Purkinje cell (primary cell): Measurements from ENCODE around the gene DTX3. TPM values are rescaled to one million over a fixed set of nuclear protein-coding genes. Genes with fewer than 3 reads are reported as not detected.

Experiments
- polyA plus RNA-seq: library from polyadenylated mRNA; unstranded; fragments of >200 nt; fragmentation: Nextera tagmentation; gene quantifications from 2 replicates; pipeline ENCODE4 v1.2.1, GENCODE V29; 2014

The DTX3 gene
- polyA plus RNA-seq, result 3.7 and 5.3 TPM in 2 replicates

DNA sequence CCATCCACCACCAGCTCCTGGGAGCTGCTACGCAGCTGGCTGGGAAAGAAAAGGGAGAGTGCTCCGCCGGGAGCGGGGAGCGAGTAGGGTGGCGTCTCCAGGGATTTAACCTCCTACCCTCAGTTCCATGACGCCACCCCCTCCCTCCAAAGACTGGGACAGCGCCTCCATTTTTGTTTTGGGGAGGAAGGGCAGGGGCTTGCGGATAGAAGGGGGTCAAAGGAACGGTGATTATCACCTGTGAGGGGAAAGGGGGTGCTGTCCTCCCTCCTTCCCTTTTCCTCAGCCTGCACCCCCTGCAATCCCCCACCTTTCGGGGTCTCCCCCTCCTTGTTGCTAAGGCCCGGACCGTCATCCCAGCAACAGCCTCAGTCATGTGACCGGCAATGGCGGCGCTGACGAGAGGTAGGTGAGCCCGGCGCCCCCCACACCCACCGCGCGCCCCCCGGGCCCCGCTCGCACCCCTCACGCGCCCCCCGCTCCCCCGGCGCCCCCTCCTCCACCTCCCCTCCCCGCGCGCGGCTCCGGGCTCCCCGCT is at the start of gene DTX3:
TSS of gene DTX3 (plus strand) at position 371 of the 538 bp plus-strand sequence. CDS start 1,694 bp downstream, outside the sequence.

DNA sequence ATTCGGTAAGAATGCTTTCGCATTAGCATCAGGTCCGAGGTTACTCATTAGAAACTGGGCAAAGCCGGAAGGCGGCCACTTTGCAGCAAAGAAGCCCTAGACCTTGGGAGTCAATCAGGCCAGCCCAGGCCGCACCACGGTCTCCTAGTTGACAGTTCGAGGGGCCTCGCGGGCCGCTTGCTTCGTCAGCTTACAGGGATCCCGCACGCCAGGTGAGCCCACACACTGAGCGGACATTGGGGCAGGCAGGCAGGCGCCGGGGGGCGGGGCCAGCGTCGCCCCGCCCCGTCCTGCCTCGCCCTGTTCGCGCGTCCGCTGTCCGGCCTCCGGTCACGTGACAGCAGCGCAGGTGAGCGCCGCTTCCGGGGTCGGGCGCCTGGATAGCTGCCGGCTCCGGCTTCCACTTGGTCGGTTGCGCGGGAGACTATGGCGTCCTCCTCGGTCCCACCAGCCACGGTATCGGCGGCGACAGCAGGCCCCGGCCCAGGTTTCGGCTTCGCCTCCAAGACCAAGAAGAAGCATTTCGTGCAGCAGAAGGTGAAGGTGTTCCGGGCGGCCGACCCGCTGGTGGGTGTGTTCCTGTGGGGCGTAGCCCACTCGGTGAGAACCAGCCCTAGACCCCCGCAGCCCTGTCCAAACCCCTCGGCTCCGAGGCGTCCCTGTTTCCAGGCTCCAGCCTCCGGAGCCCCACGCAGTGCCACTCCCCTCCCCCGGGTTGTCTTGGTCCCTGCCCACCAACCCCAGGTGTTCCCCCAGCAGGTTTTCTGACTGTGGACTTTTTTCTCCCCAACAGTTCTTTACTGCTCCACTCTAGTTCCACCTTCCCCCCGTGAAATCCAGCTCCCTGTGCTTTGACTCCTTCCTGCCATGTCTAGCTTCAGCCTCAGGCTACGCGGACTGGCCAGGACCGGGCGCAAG is 13.5 kb upstream of the DTX3 start, which contains the start of gene PIP4K2C:
TSS of gene PIP4K2C (plus strand) at position 329 of the 918 bp plus-strand sequence. CDS start at position 427, 98 bp downstream.

GRCh38 chr12:57611108-57611826 is 6.6 kb downstream of the DTX3 start, which contains the start of gene ARHGEF25:
Gene ARHGEF25, plus strand, starts transcription at chr12:57611435. Its CDS starts 460 bp downstream, at chr12:57611895.

GRCh38 chr12:57632958-57633840 is 28.6 kb downstream of the DTX3 start, which contains the start of gene B4GALNT1:
Gene B4GALNT1, minus strand, starts transcription at chr12:57633201. Its CDS starts 1,069 bp downstream, at chr12:57632132.

Other genes starting within 250 kb of the DTX3 start
- 33.3 and 55.6 TPM in 2 replicates for gene R3HDM2, start 173.8 kb upstream of the DTX3 start, polyA plus RNA-seq
- not detected in 2 replicates for gene INHBC, start 170.0 kb upstream of the DTX3 start, polyA plus RNA-seq
- 0.15 and 0.65 TPM in 2 replicates for gene INHBE, start 149.5 kb upstream of the DTX3 start, polyA plus RNA-seq
- gene GLI1, start 145.0 kb upstream of the DTX3 start, polyA plus RNA-seq, result 0.62 and 4.5 TPM in 2 replicates
- gene ARHGAP9, start 125.0 kb upstream of the DTX3 start, polyA plus RNA-seq, result 2.8 TPM in 1 of 2 replicates, not detected in the other
- 147 and 163 TPM in 2 replicates for gene MARS1, start 116.8 kb upstream of the DTX3 start, polyA plus RNA-seq
- gene DDIT3, start 84.3 kb upstream of the DTX3 start, polyA plus RNA-seq, result 264 and 289 TPM in 2 replicates
- gene MBD6, start 82.0 kb upstream of the DTX3 start, polyA plus RNA-seq, result 1.6 and 3.4 TPM in 2 replicates
- 111 and 115 TPM in 2 replicates for gene DCTN2, start 57.6 kb upstream of the DTX3 start, polyA plus RNA-seq
- gene KIF5A, start 54.8 kb upstream of the DTX3 start, polyA plus RNA-seq, result 24.5 and 60.6 TPM in 2 replicates
- 81.0 and 95.3 TPM in 2 replicates for gene PIP4K2C, start 13.6 kb upstream of the DTX3 start, polyA plus RNA-seq
- not detected in 2 replicates for gene ARHGEF25, start 6.6 kb downstream of the DTX3 start, polyA plus RNA-seq
- 39.3 and 50.4 TPM in 2 replicates for gene B4GALNT1, start 28.4 kb downstream of the DTX3 start, polyA plus RNA-seq
- gene OS9, start 89.3 kb downstream of the DTX3 start, polyA plus RNA-seq, result 32.1 and 60.1 TPM in 2 replicates
- 0.48 and 1.8 TPM in 2 replicates for gene AGAP2, start 133.9 kb downstream of the DTX3 start, polyA plus RNA-seq
- gene TSPAN31, start 140.2 kb downstream of the DTX3 start, polyA plus RNA-seq, result 26.6 and 52.7 TPM in 2 replicates
- 11.2 and 14.3 TPM in 2 replicates for gene CDK4, start 147.5 kb downstream of the DTX3 start, polyA plus RNA-seq
- 2.4 TPM in 1 of 2 replicates, not detected in the other for gene MARCHF9, start 150.3 kb downstream of the DTX3 start, polyA plus RNA-seq
- gene CYP27B1, start 162.3 kb downstream of the DTX3 start, polyA plus RNA-seq, result not detected in 2 replicates
- 19.2 and 33.9 TPM in 2 replicates for gene METTL1, start 167.3 kb downstream of the DTX3 start, polyA plus RNA-seq
- gene EEF1AKMT3, start 167.8 kb downstream of the DTX3 start, polyA plus RNA-seq, result 2.8 TPM in 1 of 2 replicates, not detected in the other
- gene TSFM, start 178.0 kb downstream of the DTX3 start, polyA plus RNA-seq, result 71.2 and 79.6 TPM in 2 replicates
- 0.22 and 1.2 TPM in 2 replicates for gene AVIL, start 213.9 kb downstream of the DTX3 start, polyA plus RNA-seq
- gene CTDSP2, start 241.9 kb downstream of the DTX3 start, polyA plus RNA-seq, result 3.3 and 4.2 TPM in 2 replicates